Liver (tissue), 3 donors: ENCODE results near the gene MTMR11.

Experiments
- EGR1 ChIP-seq, 2 donors: IDR thresholded peaks; 2 replicates each; pipeline ENCODE4 v1.6.1; 2016 to 2018; ENCODE audit warnings: antibody characterized with exemption in 2 of 2, low read depth in 2 of 2
- GABPA ChIP-seq, 2 donors: IDR thresholded peaks in 1 of 2; conservative IDR thresholded peaks in 1 of 2; 2 replicates each; pipeline ENCODE4 v1.6.1; 2016; ENCODE audit warnings: antibody characterized with exemption in 2 of 2, mild to moderate bottlenecking in 1 of 2, moderate library complexity in 1 of 2
- HNF4A ChIP-seq, 2 donors: conservative IDR thresholded peaks; 2 replicates each; pipeline ENCODE4 v1.6.1; 2016; ENCODE audit warnings: antibody characterized with exemption in 2 of 2, mild to moderate bottlenecking in 2 of 2
- JUND ChIP-seq, 2 donors: IDR thresholded peaks; 2 replicates each; pipeline ENCODE4 v1.6.1; 2016; ENCODE audit warnings: antibody characterized with exemption in 2 of 2
- RAD21 ChIP-seq, 2 donors: IDR thresholded peaks; 2 replicates each; pipeline ENCODE4 v1.6.1; 2016; ENCODE audit warnings: antibody characterized with exemption in 2 of 2, mild to moderate bottlenecking in 2 of 2
- RXRA ChIP-seq, 2 donors: IDR thresholded peaks; 2 replicates each; pipeline ENCODE4 v1.6.1; 2017 to 2018; ENCODE audit warnings: antibody characterized with exemption in 2 of 2, mild to moderate bottlenecking in 1 of 2
- SP1 ChIP-seq: IDR thresholded peaks from 2 replicates; pipeline ENCODE4 v1.6.1; 2018; ENCODE audit warnings: antibody characterized with exemption, mild to moderate bottlenecking
- YY1 ChIP-seq: IDR thresholded peaks from 2 replicates; pipeline ENCODE4 v1.6.1; 2016; ENCODE audit warnings: antibody characterized with exemption, mild to moderate bottlenecking
- TF ChIP-seq, protein P1 (sequence below): IDR thresholded peaks from 2 replicates; pipeline ENCODE4 v1.6.1; 2016; ENCODE audit warnings: antibody characterized with exemption
- TF ChIP-seq, protein P2 (sequence below): fragments of 150-350 bp; IDR thresholded peaks from 2 replicates; pipeline ENCODE4 v1.5.1; 2017; ENCODE audit warnings: improper control_type of control experiment, low read depth, low read length; ENCODE audit not compliant: missing input control
- TF ChIP-seq, protein P3 (sequence below): IDR thresholded peaks from 2 replicates; pipeline ENCODE4 v1.6.1; 2016; ENCODE audit warnings: antibody characterized with exemption, mild to moderate bottlenecking
- TF ChIP-seq, protein P4 (sequence below): IDR thresholded peaks from 2 replicates; pipeline ENCODE4 v1.6.1; 2016; ENCODE audit warnings: antibody characterized with exemption
- TF ChIP-seq, protein P5 (sequence below): IDR thresholded peaks from 2 replicates; pipeline ENCODE4 v1.6.1; 2016; ENCODE audit warnings: antibody characterized with exemption
- donor health status: healthy.
- donor health status: healthy.

DNA sequence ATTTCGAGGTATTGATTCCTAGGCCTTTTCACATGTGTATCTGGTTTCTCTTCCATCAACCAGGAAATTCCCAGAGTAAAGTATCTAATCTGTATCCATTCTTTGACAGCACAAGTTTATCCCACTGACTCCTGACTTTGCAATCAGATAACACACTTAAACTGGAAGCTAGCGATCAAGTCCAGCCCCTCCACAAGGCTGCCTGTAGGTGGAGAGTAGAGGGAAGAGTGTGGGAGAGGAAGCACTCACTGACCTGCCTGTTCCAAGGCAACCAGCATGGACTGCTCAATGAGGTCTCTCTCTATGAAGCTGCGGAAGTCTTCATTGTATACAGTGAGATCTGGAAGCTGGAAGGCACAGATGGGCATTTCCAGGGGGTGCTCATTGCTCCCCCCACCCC, 30.4 kb upstream of the MTMR11 start:
- TF ChIP-seq, protein P1, sequence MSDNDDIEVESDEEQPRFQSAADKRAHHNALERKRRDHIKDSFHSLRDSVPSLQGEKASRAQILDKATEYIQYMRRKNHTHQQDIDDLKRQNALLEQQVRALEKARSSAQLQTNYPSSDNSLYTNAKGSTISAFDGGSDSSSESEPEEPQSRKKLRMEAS = no peak
- TF ChIP-seq RAD21 (IDR thresholded peaks at IDR 0.05) = no peak
- TF ChIP-seq, protein P2, sequence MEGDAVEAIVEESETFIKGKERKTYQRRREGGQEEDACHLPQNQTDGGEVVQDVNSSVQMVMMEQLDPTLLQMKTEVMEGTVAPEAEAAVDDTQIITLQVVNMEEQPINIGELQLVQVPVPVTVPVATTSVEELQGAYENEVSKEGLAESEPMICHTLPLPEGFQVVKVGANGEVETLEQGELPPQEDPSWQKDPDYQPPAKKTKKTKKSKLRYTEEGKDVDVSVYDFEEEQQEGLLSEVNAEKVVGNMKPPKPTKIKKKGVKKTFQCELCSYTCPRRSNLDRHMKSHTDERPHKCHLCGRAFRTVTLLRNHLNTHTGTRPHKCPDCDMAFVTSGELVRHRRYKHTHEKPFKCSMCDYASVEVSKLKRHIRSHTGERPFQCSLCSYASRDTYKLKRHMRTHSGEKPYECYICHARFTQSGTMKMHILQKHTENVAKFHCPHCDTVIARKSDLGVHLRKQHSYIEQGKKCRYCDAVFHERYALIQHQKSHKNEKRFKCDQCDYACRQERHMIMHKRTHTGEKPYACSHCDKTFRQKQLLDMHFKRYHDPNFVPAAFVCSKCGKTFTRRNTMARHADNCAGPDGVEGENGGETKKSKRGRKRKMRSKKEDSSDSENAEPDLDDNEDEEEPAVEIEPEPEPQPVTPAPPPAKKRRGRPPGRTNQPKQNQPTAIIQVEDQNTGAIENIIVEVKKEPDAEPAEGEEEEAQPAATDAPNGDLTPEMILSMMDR = no peak
- TF ChIP-seq, protein P3, sequence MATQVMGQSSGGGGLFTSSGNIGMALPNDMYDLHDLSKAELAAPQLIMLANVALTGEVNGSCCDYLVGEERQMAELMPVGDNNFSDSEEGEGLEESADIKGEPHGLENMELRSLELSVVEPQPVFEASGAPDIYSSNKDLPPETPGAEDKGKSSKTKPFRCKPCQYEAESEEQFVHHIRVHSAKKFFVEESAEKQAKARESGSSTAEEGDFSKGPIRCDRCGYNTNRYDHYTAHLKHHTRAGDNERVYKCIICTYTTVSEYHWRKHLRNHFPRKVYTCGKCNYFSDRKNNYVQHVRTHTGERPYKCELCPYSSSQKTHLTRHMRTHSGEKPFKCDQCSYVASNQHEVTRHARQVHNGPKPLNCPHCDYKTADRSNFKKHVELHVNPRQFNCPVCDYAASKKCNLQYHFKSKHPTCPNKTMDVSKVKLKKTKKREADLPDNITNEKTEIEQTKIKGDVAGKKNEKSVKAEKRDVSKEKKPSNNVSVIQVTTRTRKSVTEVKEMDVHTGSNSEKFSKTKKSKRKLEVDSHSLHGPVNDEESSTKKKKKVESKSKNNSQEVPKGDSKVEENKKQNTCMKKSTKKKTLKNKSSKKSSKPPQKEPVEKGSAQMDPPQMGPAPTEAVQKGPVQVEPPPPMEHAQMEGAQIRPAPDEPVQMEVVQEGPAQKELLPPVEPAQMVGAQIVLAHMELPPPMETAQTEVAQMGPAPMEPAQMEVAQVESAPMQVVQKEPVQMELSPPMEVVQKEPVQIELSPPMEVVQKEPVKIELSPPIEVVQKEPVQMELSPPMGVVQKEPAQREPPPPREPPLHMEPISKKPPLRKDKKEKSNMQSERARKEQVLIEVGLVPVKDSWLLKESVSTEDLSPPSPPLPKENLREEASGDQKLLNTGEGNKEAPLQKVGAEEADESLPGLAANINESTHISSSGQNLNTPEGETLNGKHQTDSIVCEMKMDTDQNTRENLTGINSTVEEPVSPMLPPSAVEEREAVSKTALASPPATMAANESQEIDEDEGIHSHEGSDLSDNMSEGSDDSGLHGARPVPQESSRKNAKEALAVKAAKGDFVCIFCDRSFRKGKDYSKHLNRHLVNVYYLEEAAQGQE = no peak
- no peak for TF ChIP-seq EGR1 (IDR thresholded peaks at IDR 0.05; ENCODE audit: low read depth in 2 of 2)
- TF ChIP-seq HNF4A (conservative IDR thresholded peaks at IDR 0.05) = no peak
- TF ChIP-seq, protein P4, sequence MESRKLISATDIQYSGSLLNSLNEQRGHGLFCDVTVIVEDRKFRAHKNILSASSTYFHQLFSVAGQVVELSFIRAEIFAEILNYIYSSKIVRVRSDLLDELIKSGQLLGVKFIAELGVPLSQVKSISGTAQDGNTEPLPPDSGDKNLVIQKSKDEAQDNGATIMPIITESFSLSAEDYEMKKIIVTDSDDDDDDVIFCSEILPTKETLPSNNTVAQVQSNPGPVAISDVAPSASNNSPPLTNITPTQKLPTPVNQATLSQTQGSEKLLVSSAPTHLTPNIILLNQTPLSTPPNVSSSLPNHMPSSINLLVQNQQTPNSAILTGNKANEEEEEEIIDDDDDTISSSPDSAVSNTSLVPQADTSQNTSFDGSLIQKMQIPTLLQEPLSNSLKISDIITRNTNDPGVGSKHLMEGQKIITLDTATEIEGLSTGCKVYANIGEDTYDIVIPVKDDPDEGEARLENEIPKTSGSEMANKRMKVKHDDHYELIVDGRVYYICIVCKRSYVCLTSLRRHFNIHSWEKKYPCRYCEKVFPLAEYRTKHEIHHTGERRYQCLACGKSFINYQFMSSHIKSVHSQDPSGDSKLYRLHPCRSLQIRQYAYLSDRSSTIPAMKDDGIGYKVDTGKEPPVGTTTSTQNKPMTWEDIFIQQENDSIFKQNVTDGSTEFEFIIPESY = no peak
- TF ChIP-seq, protein P5, sequence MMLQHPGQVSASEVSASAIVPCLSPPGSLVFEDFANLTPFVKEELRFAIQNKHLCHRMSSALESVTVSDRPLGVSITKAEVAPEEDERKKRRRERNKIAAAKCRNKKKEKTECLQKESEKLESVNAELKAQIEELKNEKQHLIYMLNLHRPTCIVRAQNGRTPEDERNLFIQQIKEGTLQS = no peak
- no peak for TF ChIP-seq GABPA (IDR thresholded peaks at IDR 0.05 in 1 of 2, conservative IDR thresholded peaks at IDR 0.05 in 1 of 2)
- no peak for TF ChIP-seq SP1
- no peak for TF ChIP-seq RXRA (IDR thresholded peaks at IDR 0.05)
- no peak for TF ChIP-seq JUND (IDR thresholded peaks at IDR 0.05)
- no peak for TF ChIP-seq YY1
